Esophagus (tissue), 2 donors: ENCODE measurements around the gene VEGFB. TPM values are rescaled to one million over a fixed set of nuclear protein-coding genes. Genes with fewer than 3 reads are reported as not detected.

Experiments used
- H3K27ac ChIP-seq, 2 donors: one replicate each; pipeline ENCODE4 v1.5.1; 2013; ENCODE audit warnings: low read depth in 2 of 2, mild to moderate bottlenecking in 2 of 2, inconsistent platforms in 1 of 2, low read length in 1 of 2, moderate library complexity in 1 of 2
- H3K27me3 ChIP-seq, 2 donors: one replicate each; pipeline ENCODE4 v1.6.1; 2013; ENCODE audit warnings: low read length in 2 of 2, control low read depth in 1 of 2, mild to moderate bottlenecking in 1 of 2; ENCODE audit not compliant: insufficient read depth in 2 of 2, control insufficient read depth in 1 of 2
- H3K36me3 ChIP-seq, 2 donors: one replicate each; pipeline ENCODE4 v1.6.1; 2013; ENCODE audit warnings: low read length in 1 of 2; ENCODE audit not compliant: control insufficient read depth in 2 of 2, insufficient read depth in 2 of 2
- H3K4me1 ChIP-seq, 2 donors: one replicate each; pipeline ENCODE4 v1.6.1; 2013; ENCODE audit warnings: low read length in 1 of 2; ENCODE audit not compliant: control insufficient read depth in 2 of 2, insufficient read depth in 2 of 2
- H3K4me3 ChIP-seq, 2 donors: one replicate each; pipeline ENCODE4 v1.5.1; 2013; ENCODE audit warnings: low read length in 2 of 2, mild to moderate bottlenecking in 2 of 2, low read depth in 1 of 2, moderate library complexity in 1 of 2
- H3K9me3 ChIP-seq, 2 donors: one replicate each; pipeline ENCODE4 v1.6.1; 2013; ENCODE audit warnings: mild to moderate bottlenecking in 2 of 2, low read depth in 1 of 2, low read length in 1 of 2, moderate library complexity in 1 of 2; ENCODE audit not compliant: control insufficient read depth in 2 of 2, insufficient read depth in 1 of 2
- WGBS, 2 donors: extraction: QIAGEN DNeasy Blood & Tissue Kit; methylation state at CpG; one replicate each; pipeline ENCODE4 v1.1.7; 2013; 5-methylcytosine and 5-hydroxymethylcytosine counted together
- polyA plus RNA-seq, 2 donors: library from polyadenylated mRNA; stranded (reverse); fragments of 200-250 nt; gene quantifications; one replicate each; pipeline ENCODE4 v1.2.3, GENCODE V29; 2013
- donor health status: healthy with polysubstance abuse.
- donor health status: Bipolar disorder and iron deficiency.

The VEGFB gene
- polyA plus RNA-seq, 2 donors, result 34.6 to 48.1 TPM

DNA sequence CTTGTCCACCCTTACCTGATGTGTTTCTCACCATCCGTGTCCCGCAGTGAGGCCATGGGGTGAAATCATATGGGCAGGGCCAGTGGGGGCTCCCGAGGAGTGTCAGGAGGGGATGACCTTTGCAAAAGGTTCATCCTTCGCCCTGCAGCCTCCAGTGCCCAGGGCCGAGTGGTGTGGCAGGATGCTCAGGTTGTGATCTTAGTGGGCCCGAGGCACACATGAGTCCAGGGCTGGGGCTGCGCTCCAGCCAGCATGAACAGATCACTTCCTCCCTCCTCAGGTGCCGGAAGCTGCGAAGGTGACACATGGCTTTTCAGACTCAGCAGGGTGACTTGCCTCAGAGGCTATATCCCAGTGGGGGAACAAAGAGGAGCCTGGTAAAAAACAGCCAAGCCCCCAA lies 3.7 kb downstream of the VEGFB start:
- Histone ChIP-seq H3K27ac (peak overlapping the region; percentile 76 to 84), H3K27me3 (no peaks in the 10 kb centered on the region), H3K4me3 (no peak overlapping the region), H3K4me1 (peaks cover 4 to 37% of the 10 kb centered on the region in 2 donors), H3K36me3 (peaks cover 0 to 5% of the 10 kb centered on the region in 2 donors), H3K9me3 (no peaks in the 10 kb centered on the region)
- WGBS, 2 donors, result 67 to 72% methylated on average over 9 of the region's 9 CpGs

- 75 to 85% methylated on average over 5 of the region's 5 CpGs for WGBS, 2 donors
- Histone ChIP-seq H3K27me3 (no peaks in the 10 kb centered on the region), H3K36me3 (peaks cover 0 to 10% of the 10 kb centered on the region in 2 donors), H3K4me1 (peaks cover 8 to 31% of the 10 kb centered on the region in 2 donors), H3K9me3 (no peaks in the 10 kb centered on the region), H3K27ac (peak overlapping the region; percentile 30 to 84), H3K4me3 (no peak overlapping the region)
Observed at GRCh38 chr11:64238999-64239398, 4.6 kb downstream of the VEGFB start.

DNA sequence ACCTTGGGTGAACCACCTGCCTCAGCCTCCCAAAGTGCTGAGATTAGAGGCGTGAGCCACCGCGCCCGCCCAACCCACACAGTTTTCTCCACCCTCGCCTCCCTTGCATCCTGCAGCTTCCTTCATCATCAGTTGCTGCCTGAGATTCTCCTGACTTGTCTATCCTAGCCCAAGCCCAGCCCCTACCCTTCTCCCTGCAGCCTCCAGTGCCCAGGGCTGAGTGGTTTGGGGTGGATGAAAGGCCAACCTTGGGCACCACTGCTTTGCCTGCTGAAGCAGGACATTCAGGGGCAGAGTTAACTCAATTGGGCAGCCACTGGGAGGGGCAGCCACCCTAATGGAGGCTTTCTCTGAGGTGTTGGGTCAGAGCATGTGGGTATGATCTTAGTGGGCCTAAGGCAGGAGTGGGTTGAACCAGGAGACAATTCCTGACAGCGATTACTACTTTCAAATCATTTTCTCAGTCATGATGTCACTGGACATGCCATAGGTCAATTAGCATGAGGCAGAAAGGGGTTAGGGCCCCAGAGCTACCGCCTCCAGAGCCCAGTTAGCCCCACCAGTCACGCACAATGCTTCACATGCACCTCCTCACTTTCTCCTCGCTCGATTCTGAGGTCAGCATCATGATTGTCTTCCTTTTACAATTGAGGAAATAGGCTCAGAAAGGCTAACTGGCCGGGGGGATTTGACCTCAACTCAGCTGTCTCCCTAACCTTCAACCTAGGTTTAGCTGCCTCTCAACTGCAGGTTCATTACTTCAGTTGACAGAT lies 5.5 kb downstream of the VEGFB start:
- Histone ChIP-seq H3K27me3 (no peaks in the 10 kb centered on the region), H3K9me3 (no peaks in the 10 kb centered on the region), H3K36me3 (peaks cover 0 to 13% of the 10 kb centered on the region in 2 donors), H3K4me1 (peaks cover 8 to 33% of the 10 kb centered on the region in 2 donors), H3K27ac (peak overlapping the region; percentile 98 to 100), H3K4me3 (peak overlapping the region in 1 of 2 donors; percentile 45)
- 75 to 76% methylated on average over 11 of the region's 11 CpGs for WGBS, 2 donors

GRCh38 chr11:64240435-64241240 lies 6.3 kb downstream of the VEGFB start, which contains the start of gene FKBP2:
TSS of gene FKBP2 (plus strand) at chr11:64241095. CDS start at chr11:64242388, 1,293 bp downstream.
- no peaks in the 10 kb centered on the region for H3K27me3 ChIP-seq
- H3K9me3 ChIP-seq, result no peaks in the 10 kb centered on the region
- peaks cover 8 to 30% of the 10 kb centered on the region in 2 donors for H3K4me1 ChIP-seq
- H3K27ac ChIP-seq, result peak within 1 kb of the TSS; percentile 98 to 100
- peak within 1 kb of the TSS; percentile 63 to 77 for H3K4me3 ChIP-seq
- WGBS, 2 donors, result 1% methylated on average over 58 of the region's 58 CpGs
- H3K36me3 ChIP-seq, result peaks cover 0 to 15% of the 10 kb centered on the region in 2 donors

GRCh38 chr11:64241241-64241490 lies 6.8 kb downstream of the VEGFB start:
- peaks cover 0 to 15% of the 10 kb centered on the region in 2 donors for H3K36me3 ChIP-seq

GRCh38 chr11:64241491-64242374 lies 7.3 kb downstream of the VEGFB start:
- H3K36me3 ChIP-seq, result peaks cover 0 to 15% of the 10 kb centered on the region in 2 donors
- WGBS, 2 donors, result 0 to 1% methylated on average over 53 to 63 of the region's 63 CpGs

More at GRCh38 chr11:64241241-64241490, 6.8 kb downstream of the VEGFB start:
- Histone ChIP-seq H3K9me3 (no peaks in the 10 kb centered on the region), H3K27me3 (no peaks in the 10 kb centered on the region), H3K4me3 (peak overlapping the region; percentile 35 to 67), H3K4me1 (peaks cover 8 to 28% of the 10 kb centered on the region in 2 donors), H3K27ac (peak overlapping the region; percentile 98 to 100)
- WGBS, 2 donors, result 1 to 2% methylated on average over 19 to 24 of the region's 24 CpGs

DNA sequence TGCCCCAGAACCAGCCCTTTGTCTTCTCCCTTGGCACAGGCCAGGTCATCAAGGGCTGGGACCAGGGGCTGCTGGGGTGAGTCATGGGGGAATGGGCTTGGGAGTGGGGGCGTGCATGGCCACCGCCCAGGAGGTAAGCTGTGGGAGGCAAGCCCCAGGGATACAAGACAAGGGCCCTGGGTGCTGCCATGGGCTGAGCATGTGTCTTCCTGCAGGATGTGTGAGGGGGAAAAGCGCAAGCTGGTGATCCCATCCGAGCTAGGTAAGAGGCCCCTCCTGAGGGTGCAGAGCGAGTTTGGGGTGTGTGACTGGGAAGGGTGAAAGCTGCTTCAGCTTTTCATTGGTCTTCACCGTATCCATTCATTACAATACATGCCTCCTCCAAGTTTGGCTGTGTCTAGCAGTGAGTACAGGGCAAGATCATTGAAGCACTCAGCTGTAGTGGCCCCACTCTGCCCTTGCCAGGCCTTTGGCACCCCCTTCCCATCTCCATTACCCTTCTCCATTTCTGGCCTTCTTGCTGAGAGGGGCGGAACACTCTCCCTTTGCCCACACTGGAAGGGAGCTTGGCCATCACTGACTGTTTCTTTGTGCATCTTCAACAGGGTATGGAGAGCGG lies 9.0 kb downstream of the VEGFB start:
- peaks cover 0 to 13% of the 10 kb centered on the region in 2 donors for H3K36me3 ChIP-seq
- H3K9me3 ChIP-seq, result no peaks in the 10 kb centered on the region
- H3K4me1 ChIP-seq, result peaks cover 8 to 19% of the 10 kb centered on the region in 2 donors
- no peaks in the 10 kb centered on the region for H3K27me3 ChIP-seq
- WGBS, 2 donors, result 65 to 72% methylated on average over 8 of the region's 8 CpGs
- H3K4me3 ChIP-seq, result peak overlapping the region in 1 of 2 donors; percentile 63
- H3K27ac ChIP-seq, result peak overlapping the region; percentile 98 to 100

More at GRCh38 chr11:64241491-64242374, 7.3 kb downstream of the VEGFB start:
- Histone ChIP-seq H3K27me3 (no peaks in the 10 kb centered on the region), H3K4me3 (peak overlapping the region; percentile 63 to 77), H3K27ac (peak overlapping the region; percentile 98 to 100), H3K9me3 (no peaks in the 10 kb centered on the region), H3K4me1 (peaks cover 8 to 28% of the 10 kb centered on the region in 2 donors)

GRCh38 chr11:64244107-64244506 lies 9.7 kb downstream of the VEGFB start:
- H3K36me3 ChIP-seq, result peaks cover 0 to 13% of the 10 kb centered on the region in 2 donors
- peak overlapping the region in 1 of 2 donors; percentile 37 for H3K27ac ChIP-seq
- no peak overlapping the region for H3K4me3 ChIP-seq
- 45 to 63% methylated on average over 5 of the region's 5 CpGs for WGBS, 2 donors
- H3K9me3 ChIP-seq, result no peaks in the 10 kb centered on the region
- H3K27me3 ChIP-seq, result no peaks in the 10 kb centered on the region
- H3K4me1 ChIP-seq, result peaks cover 8 to 19% of the 10 kb centered on the region in 2 donors
